GM12872 (cell line): ENCODE measurements around the gene COL27A1.

ENCODE experiments used
- TF ChIP-seq, protein P1 (sequence below): IDR thresholded peaks from 3 replicates; pipeline ENCODE4 v1.5.1; 2011; ENCODE audit warnings: low read depth, mild to moderate bottlenecking, low read length, moderate library complexity; ENCODE audit not compliant: insufficient read depth

COL27A1 gene

DNA sequence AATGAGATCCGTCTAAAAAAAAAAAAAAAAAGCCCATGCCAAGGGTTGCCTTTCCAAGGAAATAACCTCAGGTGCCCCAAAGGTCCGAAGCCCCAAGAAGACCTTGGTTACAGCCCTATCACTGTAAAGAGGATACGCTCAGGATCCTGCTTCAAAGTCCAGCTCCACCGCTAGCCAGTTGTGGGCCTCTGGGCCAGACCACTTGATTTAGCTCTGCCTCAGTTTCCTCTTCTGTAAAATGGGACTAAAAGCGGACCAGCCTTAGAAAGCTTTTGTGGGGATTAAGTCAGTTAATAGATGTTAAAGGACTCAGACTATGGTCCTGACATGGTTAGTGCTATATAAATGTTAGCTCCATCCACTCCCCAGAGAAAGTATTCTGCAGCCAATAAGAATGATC lies 118.9 kb downstream of the COL27A1 start:
- TF ChIP-seq, protein P1, sequence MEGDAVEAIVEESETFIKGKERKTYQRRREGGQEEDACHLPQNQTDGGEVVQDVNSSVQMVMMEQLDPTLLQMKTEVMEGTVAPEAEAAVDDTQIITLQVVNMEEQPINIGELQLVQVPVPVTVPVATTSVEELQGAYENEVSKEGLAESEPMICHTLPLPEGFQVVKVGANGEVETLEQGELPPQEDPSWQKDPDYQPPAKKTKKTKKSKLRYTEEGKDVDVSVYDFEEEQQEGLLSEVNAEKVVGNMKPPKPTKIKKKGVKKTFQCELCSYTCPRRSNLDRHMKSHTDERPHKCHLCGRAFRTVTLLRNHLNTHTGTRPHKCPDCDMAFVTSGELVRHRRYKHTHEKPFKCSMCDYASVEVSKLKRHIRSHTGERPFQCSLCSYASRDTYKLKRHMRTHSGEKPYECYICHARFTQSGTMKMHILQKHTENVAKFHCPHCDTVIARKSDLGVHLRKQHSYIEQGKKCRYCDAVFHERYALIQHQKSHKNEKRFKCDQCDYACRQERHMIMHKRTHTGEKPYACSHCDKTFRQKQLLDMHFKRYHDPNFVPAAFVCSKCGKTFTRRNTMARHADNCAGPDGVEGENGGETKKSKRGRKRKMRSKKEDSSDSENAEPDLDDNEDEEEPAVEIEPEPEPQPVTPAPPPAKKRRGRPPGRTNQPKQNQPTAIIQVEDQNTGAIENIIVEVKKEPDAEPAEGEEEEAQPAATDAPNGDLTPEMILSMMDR, result no peak

DNA sequence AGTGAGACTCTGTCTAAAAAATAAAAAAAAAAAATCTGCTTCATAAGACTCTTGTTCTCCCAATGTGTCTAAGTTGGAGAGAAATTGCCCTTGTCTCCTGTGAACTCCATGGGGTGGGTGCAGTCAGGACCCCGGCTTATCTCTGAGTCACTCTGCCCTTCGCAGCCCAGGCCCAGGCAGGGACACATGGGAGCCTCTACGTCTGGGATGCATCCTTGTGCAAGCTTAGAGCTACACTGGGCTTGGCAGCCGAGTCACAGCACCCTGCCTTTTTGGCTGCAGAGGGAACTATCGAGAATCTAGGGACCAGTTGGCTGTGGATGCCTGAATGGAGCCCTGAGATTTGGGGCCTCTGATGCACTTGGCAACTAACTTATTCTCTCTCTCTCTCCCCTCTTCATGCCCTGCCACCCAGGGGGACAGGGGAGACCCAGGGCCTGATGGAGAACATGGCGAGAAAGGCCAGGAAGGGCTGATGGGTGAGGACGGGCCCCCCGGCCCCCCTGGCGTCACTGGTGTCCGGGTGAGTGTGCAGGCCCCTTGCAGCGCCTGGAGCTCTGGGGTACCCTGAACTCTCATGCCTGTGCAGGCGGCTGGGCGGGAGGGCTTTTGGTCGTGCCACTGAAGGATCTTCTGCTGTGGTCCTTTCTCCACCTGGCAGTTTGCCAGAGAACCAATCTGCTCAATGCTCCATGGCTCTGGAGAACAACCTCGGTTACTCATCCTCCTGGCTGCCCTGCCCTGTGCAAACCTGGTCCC lies 120.1 kb downstream of the COL27A1 start:
- TF ChIP-seq, protein P1, result no peak

DNA sequence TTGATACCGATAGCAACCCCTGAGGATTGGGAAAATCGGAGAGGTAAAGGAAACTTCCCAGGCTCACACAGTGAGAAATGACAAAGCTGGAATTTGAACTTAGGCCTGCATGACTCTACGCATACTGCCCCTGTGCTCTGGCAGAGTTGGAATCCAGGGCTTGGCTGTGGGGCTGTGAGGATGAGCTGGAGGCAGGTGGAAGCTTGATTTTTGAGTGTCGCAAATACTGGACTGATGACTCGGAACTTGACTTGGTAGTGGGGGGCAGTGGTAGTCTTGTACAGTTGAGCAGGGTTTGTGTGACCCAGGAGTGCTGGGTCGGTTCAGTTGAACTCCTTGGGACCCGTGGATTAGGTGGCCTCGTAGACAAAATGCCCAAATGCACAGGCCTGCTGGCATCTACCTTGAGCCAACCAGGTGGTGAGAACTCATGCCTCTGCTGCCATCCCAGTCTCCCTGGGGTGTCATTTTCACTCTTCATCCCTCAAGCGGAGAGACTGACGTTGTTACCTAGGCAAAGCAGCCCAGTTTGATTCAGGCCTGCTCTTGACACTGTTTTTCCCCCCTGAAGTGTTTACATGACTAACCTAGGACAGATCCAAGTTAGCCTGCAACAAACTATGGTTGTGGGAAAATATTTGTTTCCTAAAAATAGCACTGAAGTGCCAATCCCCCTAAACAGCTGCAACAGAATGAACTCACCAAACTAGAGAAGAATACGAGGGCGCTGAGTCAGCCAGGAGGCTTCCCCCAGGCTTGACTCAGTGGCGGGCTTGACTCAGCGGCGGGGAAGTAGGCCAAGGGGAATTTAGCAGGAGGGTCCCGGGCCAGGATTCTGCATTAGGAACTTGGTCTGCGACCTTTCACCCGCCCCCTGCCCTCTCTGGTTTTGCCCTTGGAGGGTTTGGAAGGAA lies 121.8 kb downstream of the COL27A1 start:
- TF ChIP-seq, protein P1, result no peak

DNA sequence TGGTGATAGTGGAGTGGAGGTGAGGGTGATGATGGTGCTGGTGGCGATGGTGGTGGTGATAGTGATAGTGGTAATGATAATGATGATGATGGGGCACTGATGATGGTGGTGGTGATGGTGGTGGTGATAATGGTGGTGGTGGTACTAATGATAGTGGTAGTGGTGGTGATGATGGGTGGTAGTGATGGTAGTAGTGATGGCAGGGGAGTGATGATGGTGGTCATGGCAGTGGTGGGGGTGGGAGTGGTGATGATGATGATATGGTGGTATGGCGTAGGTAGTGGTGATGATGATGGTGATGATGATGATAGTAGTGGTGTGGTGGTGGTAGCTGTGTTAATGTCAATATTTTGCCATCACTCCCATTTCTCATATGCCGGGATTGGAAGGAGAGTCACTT lies 123.0 kb downstream of the COL27A1 start:
- TF ChIP-seq, protein P1, result no peak

DNA sequence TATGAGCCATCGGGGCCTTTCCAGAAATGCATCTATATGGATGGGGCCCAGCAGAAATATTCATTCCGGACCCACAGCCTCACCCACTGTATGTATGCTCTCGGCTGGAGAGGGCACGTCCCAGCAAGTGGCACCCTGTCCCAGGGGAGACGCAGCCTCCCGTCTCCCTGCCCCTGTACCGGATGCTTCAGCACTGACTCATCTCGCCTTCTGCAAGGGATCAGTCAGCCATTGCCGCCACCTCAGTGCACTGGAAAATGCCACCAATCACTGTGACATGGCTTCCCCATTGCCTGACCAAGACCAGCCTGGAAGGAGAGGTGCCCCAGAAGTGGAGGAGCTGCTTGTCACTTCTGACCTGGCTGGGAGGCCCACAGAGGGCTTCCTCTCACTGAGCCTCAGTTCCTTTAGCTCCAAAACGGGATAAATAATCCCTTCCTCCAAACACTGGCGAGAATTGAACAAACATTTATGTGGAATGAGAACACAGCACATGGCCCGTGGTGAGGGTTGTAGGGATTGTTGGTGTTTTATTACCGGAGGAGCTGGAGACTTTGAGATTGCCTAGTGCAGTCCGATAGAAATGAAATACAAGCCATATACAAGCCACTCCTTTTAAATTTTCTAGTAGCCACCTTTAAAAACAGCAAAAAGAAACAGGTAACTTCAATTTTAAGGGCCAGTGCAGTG lies 123.7 kb downstream of the COL27A1 start:
- TF ChIP-seq, protein P1, result no peak

DNA sequence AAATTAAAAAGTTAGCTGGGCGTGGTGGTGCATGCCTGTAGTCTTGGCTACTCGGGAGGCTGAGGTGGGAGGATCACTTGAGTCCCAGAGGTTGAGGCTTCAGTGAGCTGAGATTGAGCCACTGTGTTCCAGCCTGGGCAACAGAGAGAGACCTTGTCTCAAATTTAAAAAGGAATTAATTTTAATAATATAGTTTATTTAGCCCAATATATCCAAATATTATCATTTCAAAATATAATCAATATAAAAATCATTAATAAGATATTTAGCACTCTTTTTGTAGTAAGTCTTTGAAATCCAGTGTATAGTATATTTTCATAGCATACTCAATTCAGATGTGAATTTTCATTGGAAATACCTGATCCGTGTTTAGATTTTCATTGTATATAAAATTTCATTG lies 124.4 kb downstream of the COL27A1 start:
- TF ChIP-seq, protein P1, result no peak
